Middle frontal gyrus (tissue), 1 donor: Measurements from ENCODE around the gene STMN3.

ENCODE experiments used
- DNase-seq: peaks from one replicate; pipeline ENCODE4 v3.0.0-alpha.2; 2015; ENCODE audit warnings: low spot score; ENCODE audit errors: extremely low spot score

STMN3 gene

DNA sequence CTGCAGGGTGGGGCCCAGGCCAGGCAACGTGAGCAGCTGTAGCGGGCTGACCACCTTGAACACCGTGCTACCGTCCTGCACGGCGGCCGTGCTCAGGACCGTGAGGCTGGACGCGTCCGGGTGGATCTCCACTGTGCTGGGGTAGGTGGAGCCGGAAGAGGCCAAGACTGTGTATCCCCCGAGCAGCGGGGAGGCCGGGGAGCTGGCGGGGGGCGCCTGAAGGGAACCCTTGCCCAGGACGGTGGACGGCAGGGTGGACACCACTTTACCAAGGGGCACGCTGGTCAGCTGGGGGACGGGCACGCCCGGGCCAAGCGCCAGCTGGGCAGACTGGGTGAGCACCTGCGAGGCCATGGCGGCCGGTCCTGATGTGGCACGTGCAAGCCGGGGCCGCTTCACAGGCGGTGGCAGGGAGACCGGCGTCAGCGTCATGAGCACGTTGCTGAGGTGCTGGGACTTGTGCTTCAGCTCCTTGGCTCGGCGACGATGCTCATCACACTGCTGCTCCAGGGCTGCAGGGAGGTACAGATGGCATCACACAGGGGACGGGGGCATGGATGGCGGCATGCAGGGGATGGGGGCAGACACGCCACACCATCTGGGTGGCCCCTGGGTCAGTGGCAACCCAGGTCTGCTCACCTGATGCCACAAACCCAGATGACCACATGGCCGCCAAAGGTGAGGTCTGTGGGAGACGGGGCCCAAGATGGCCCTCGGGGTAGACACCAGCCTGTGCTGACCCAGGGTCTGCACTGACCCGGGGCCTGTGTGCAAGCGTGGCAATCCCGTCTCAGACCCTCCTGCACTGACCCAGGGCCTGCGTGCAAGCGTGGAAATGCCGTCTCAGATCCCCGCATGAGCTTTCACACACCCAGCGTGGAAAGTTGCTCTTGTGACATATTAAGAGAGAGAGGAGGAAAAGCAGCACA lies 62.7 kb downstream of the STMN3 start:
- DNase-seq = no peak
